Activated naive CD4-positive, alpha-beta T cell treated with anti-CD3 and anti-CD28 coated beads, Interleukin-2, amount 50 U/mL, for 72 hours (primary cell): ENCODE results near the gene SSTR4. TPM values are rescaled to one million over a fixed set of nuclear protein-coding genes. Genes with fewer than 3 reads are reported as not detected.
A peak's percentile ranks its signal among the peaks of the same experiment; 100 is the strongest.

Experiments
- ATAC-seq, 2 donors: fragments of 150-1000 bp; cut with Tn5 transposase; 2 replicates each; pipeline ENCODE4 v1.10.0; 2021; ENCODE audit warnings: mild to moderate bottlenecking in 2 of 2, moderate library complexity in 2 of 2
- DNase-seq, 2 donors: peaks; one replicate each; pipeline ENCODE4 v3.0.0; 2021 to 2022; ENCODE audit warnings: low spot score in 2 of 2
- H3K27ac Mint-ChIP-seq, 2 donors: one replicate each; pipeline ENCODE4 v1.8.0; 2022; ENCODE audit warnings: mild to moderate bottlenecking in 2 of 2, mixed read lengths in 2 of 2
- H3K36me3 Mint-ChIP-seq, 2 donors: one replicate each; pipeline ENCODE4 v1.8.0; 2022; ENCODE audit warnings: mixed read lengths in 2 of 2
- H3K9me3 Mint-ChIP-seq, 2 donors: one replicate each; pipeline ENCODE4 v1.8.0; 2022; ENCODE audit warnings: mixed read lengths in 2 of 2
- total RNA-seq, 2 donors: library from RNA; stranded (reverse); gene quantifications; one replicate each; pipeline ENCODE4 v1.2.3, GENCODE V29; 2022

The SSTR4 gene
- total RNA-seq, 2 donors from 2014 or later, result not detected

DNA sequence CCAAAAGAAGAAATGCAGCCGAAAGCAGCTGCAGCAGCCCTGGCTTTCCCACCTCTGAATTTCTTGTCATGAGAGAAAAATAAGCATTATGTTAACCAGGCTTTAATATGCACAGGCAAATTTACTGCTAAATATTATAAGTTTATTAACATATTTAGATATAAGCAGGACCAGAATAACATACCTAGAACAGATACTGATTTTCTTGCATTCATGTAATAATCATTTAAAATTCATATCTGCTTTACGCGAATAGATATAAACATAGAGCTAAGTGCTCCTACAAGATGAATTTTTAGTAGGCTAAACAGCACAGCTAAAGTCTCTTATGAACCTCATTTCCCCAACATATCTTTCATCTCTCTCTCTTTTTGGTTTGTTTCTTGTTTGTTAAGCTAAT is 36.3 kb downstream of the SSTR4 start:
- no peak for DNase-seq
- no peaks in the 10 kb centered on the region for H3K9me3 Mint-ChIP-seq
- no peak overlapping the region for H3K27ac Mint-ChIP-seq
- no peak for ATAC-seq
- no peaks in the 10 kb centered on the region for H3K36me3 Mint-ChIP-seq

DNA sequence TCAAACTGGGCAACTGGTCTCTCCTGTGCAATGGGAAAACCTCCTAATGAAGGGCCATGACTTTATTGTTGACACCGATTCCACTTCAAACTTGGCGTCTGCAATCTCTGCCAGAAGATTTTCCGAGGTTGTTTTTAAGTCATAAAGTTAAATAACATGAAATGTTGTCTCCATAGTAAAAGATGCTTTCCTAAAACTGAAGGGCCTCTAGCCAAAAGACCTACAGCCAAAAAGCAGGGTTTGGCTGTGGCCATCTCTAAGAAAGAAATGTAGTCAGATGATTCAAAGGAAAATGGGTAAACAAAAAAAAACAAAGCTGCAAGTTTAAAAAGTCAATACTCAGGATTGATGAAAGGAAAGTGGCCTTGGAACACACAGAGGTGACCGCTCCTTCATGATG is 36.9 kb downstream of the SSTR4 start:
- H3K36me3 Mint-ChIP-seq, result no peaks in the 10 kb centered on the region
- DNase-seq (no peak), ATAC-seq (no peak)
- no peak overlapping the region for H3K27ac Mint-ChIP-seq
- no peaks in the 10 kb centered on the region for H3K9me3 Mint-ChIP-seq

DNA sequence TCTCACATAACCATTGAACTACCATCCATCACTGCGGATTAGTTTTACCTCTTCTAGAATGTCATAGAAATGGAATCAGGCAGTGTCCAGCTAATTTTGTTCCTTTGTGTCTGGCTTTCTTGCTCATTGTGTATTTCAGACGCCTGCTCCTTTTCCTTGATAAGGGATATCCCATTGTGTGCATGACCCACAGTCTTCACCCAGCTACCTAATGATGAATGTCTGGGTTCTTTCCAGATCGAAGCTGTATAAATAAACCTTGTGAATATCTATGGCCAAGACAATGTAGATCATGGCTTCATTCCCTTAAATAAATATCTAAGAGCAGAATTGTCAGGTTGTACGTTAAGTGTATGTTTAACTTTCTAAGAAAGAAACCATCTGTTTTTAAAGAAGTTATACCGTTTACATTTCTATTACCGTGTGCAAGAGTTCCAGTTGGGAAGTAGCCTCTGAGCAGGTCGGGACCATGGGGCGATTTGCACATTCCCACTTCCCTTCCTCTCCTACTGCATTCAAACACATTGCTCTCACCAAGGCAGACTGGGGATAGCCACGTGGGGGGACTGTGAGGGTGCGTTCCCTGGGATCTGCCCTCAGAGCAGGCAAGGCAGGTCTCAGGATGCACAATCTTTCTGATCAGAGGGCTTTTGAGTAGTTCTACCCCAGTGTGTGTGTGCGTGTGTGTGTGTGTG is 37.9 kb downstream of the SSTR4 start:
- no peak for DNase-seq
- ATAC-seq, result no peak
- Mint-ChIP-seq H3K27ac (no peak overlapping the region), H3K9me3 (no peaks in the 10 kb centered on the region), H3K36me3 (no peaks in the 10 kb centered on the region)

DNA sequence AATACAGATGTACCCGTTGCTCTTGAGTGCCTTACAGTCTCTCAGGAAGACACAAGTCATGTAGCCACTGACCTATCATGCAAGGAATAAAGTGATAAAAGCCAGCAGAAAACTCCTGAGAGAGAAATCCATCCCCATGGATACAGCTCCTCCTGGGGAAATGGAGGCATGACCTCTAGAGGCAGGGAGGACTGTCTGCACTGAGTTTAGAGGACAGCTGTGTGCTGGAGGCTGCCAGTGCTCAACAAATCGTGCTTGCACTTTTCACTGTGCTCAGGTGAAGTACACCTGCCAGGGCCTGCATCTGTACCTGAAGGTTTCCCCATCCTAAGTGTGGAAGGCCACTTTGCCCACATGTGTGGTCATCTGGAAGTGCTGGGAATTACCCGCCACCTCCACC is 38.9 kb downstream of the SSTR4 start:
- H3K36me3 Mint-ChIP-seq, result no peaks in the 10 kb centered on the region
- ATAC-seq (no peak), DNase-seq (no peak)
- H3K9me3 Mint-ChIP-seq, result no peaks in the 10 kb centered on the region
- H3K27ac Mint-ChIP-seq, result no peak overlapping the region

DNA sequence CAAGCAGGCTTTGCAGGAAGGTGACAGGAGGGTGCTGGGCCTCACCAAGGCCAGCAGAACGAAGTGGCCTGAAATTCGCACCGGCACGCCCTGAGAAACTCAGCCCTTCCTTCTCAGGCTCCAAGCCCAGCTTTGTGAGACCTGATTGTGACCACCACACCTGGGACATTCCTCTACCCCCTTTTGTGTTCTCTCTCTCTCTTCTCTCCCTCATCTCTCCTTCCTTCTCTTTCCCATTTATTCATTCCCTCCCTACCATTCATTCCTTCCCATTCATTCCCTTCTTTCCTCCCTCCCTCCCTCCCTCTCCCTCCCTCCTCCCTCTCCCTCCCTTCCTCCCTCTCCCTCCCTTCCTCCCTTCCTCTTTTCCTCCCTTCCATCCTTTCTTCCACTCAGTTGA is 42.2 kb downstream of the SSTR4 start:
- DNase-seq (no peak), ATAC-seq (no peak)
- no peaks in the 10 kb centered on the region for H3K36me3 Mint-ChIP-seq
- H3K9me3 Mint-ChIP-seq, result no peaks in the 10 kb centered on the region
- H3K27ac Mint-ChIP-seq, result no peak overlapping the region

DNA sequence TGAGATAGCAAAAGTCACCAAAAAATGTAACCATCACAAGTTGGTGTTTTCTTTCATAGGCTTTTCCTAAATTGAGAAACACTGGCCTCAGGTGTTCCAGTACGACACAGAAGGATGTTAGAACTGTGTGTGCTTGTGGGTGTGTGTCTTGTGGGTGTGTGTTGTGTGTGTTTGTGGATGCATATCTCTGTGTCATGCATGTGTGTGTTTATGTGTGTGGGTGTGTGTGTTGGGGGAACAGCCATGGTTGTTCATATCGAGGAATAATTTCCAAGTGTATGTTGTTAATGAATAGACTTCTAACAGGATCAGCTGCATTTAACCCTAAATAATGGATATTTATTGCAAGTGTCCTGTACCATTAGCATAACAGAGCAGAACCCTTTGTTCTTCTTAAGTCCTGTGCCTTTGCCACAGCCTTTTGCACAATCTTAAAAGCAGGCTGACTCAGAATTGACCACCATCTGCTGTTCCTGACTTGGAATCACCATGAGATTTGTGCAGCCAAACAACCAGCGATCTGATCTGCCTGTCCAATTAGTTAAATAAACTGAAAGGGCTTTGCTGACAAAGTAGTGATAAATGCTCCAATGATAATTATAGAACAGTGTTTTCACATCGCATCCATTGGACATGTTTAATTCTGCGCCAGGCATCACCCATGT is 43.4 kb downstream of the SSTR4 start:
- DNase-seq, result no peak
- H3K36me3 Mint-ChIP-seq, result no peaks in the 10 kb centered on the region
- no peak for ATAC-seq
- no peaks in the 10 kb centered on the region for H3K9me3 Mint-ChIP-seq
- no peak overlapping the region for H3K27ac Mint-ChIP-seq

DNA sequence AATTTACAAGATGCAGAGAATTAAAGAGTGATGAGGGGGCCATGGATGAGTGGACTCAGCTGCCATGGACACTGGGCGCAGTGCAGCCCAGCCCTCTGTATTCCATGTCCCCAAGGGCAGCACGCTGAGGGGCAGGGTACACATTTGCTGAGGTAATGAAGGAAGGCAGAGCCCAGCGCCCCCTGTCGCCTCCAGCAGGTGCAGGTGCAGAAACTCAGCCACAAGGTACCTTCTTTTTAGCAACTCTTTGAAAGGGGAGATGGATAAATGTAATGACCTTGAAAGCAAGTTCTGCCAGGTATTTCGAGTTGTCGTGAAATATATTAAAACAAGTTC is 43.9 kb downstream of the SSTR4 start:
- H3K36me3 Mint-ChIP-seq, result no peaks in the 10 kb centered on the region
- H3K27ac Mint-ChIP-seq, result no peak overlapping the region
- DNase-seq (no peak), ATAC-seq (no peak)
- H3K9me3 Mint-ChIP-seq, result no peaks in the 10 kb centered on the region

DNA sequence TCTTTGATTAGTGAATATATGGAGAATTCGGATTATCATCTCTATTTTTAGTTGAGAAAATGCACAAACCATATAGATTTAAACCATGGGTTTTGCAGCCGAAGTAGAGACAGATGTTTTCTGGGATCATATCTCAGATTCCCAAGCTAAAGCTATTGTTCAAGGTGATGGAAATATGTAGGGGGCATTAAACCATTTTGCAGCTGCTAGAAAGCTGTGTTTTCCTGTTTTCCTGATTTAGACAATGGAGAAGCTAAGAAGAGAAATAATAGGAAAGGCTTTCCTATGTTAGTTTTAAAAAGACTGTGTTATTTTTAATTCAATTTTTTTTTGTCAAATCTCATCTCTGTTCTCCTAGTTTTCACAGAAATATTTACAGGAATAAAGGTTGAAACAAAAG is 44.8 kb downstream of the SSTR4 start:
- no peaks in the 10 kb centered on the region for H3K36me3 Mint-ChIP-seq
- DNase-seq, result no peak
- ATAC-seq, result no peak
- no peaks in the 10 kb centered on the region for H3K9me3 Mint-ChIP-seq
- no peak overlapping the region for H3K27ac Mint-ChIP-seq

DNA sequence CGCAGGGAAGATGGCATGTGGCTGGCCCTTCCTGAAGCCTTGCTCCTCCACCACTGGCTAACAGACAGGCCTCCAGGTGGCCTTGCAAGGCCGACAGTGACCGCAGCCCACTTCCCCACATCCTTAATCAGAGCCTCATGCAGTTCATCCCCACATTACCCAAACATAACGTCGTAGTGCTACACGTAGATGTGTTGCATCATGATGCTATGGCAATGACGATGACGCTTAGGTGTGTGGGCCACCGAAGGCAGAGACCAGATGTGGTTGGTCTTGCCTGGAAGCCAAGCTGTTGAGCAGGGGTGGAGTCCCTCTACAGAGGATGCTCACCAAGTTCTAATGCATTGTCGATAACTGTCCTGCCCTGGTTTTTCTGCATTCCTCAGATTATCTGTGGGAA is 45.4 kb downstream of the SSTR4 start:
- Mint-ChIP-seq H3K36me3 (no peaks in the 10 kb centered on the region), H3K27ac (no peak overlapping the region), H3K9me3 (no peaks in the 10 kb centered on the region)
- ATAC-seq (no peak), DNase-seq (no peak)

DNA sequence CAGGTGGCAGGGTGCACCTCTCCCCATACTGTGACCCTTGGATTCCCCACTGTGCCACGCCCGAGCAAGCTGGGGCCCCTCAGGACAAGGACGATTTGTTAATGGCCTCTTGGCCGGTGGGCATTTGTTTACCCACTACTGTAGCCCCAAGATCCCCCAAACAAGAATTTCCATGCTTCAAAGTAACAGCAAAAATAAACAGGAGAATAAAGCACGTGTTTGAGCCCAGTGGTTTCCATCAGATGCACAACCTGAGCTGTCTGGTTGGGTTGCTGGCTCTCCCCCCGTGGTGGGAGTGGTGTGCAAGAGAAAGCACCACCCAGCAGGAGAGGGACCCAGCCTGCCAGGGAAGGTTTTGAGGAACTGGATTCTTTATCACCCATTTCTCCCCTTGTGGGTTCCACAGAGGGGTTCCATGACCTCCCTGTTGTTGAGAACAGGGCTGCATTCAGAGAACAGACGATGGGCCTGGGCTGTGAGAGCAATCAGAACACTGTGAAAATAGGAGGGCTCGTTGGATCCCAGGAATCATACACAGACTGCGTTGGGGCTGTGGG is 46.2 kb downstream of the SSTR4 start:
- H3K27ac Mint-ChIP-seq, result no peak overlapping the region
- no peaks in the 10 kb centered on the region for H3K36me3 Mint-ChIP-seq
- no peaks in the 10 kb centered on the region for H3K9me3 Mint-ChIP-seq
- DNase-seq (no peak), ATAC-seq (no peak)

DNA sequence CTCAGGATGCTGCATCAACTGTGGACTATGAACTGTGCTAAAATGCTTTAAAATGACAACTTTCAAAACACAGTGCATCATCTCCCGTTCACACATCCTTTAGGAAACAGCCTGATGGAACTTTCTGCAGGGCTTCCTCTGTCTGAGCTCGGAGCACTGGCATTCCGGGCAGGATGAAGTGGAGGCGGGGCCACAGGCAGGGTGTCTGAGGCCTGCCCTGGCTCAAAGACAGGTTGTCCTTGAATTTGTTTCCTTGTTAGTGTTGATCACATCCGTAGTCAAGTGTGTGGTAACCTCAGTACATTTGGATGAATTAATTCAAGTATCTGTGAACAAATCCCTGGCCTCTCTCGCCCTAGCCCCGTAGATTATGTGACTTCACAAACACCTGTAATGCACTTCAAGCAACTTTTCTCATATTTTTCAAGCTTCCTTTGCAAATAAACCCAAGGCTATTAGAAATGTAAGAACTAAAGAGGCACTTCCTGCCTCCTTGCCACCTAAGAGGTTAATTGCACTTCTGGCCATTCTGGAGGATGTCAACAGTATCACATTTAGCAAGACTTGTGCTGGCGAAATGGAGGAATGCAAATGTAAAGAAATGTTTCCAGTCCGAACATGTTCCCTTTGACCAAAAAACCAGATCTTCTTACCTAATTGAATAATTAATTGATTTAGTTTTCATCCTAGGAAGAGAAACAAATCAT is 47.9 kb downstream of the SSTR4 start:
- H3K27ac Mint-ChIP-seq, result no peak overlapping the region
- H3K36me3 Mint-ChIP-seq, result no peaks in the 10 kb centered on the region
- ATAC-seq (no peak), DNase-seq (no peak)
- H3K9me3 Mint-ChIP-seq, result no peaks in the 10 kb centered on the region

DNA sequence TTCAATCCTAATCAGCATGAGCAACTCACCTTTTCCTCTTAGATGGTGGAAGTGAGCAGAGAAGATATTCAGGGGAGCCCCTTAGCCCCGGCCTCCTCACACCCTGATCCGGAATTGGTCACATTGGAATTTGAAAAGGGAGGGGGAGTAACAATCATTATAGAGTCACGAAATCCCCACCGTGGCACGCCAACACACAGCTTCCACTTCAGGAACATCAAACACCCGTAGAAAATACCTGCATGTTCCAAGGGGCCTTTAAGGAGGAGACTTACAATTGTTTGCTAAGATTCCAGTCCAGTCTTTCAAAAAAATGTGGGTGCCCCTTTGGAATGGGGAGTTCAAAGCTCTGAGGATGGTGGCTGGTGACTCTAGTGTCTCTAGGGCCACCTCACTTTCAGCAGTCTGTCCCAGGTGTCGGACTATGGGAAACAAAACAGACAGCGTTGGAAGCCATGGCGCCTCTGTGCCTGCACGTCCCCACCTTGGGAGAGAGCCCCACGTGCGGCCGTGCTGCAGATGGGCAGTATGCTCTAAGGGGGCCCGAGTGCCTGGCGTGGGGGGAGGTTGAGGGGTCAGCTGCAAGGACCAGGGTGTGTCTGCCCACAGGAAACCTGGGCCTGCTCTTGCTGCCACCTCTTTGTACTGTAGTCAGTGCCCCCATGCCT is 48.6 kb downstream of the SSTR4 start:
- ATAC-seq, result no peak
- no peaks in the 10 kb centered on the region for H3K9me3 Mint-ChIP-seq
- H3K27ac Mint-ChIP-seq, result no peak overlapping the region

DNA sequence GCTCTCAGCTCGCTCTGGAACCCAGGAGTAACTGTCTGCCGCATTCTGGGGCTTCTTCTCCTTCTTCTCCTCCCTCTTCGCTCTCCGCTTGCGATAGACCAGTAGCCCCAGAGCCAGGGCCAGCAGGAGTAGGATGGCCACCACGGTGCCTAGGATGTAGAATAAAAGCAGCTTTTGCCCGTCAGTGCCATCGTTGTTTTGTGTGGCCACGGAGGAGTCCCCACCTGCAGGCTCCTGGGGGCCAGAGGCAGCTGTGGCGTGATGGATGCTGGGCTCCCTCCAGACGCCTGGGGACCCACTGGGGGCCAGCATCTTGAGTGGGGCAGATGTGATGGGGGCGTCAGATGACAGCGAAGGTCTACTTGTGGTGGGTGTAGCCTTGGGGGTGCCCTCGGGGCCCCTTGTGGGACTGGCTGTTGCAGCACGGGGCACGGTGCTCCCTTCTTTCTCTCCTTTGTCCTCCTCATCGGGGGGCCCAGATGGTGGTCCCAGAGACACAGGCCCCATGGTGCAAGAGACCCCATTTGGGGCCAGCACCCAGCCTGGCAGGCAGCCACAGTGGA is 49.3 kb downstream of the SSTR4 start:
- no peak for ATAC-seq
- Mint-ChIP-seq H3K9me3 (no peaks in the 10 kb centered on the region), H3K36me3 (no peaks in the 10 kb centered on the region), H3K27ac (no peak overlapping the region)
- no peak for DNase-seq

More for the DNA sequence above, 48.6 kb downstream of the SSTR4 start:
- H3K36me3 Mint-ChIP-seq, result no peaks in the 10 kb centered on the region
- no peak for DNase-seq

DNA sequence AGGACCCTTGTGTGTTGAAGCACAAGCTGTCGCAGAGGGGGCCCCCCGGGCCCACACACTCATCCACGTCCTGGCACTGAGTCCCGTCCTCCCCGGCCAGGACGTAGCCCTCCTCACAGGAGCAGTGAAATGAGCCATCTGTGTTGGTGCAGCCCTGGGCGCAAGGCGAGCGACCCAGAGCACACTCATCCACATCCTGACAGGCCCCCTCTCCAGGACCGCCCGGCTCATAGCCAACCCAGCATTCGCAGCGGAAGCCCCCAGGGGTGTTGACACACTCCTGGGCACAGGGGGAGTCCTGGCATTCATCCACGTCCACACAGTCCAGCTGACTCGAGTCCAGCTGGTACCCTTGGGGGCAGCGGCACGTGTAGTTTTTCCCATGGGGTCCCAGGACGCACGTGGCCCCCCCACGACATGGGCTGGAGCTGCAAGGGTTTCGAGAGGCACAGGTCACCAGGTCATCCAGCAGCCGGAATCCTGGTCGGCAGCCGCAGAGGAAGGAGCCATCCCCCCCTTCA is 49.8 kb downstream of the SSTR4 start:
- Mint-ChIP-seq H3K27ac (no peak overlapping the region), H3K36me3 (no peaks in the 10 kb centered on the region), H3K9me3 (no peaks in the 10 kb centered on the region)
- ATAC-seq (no peak), DNase-seq (no peak)

DNA sequence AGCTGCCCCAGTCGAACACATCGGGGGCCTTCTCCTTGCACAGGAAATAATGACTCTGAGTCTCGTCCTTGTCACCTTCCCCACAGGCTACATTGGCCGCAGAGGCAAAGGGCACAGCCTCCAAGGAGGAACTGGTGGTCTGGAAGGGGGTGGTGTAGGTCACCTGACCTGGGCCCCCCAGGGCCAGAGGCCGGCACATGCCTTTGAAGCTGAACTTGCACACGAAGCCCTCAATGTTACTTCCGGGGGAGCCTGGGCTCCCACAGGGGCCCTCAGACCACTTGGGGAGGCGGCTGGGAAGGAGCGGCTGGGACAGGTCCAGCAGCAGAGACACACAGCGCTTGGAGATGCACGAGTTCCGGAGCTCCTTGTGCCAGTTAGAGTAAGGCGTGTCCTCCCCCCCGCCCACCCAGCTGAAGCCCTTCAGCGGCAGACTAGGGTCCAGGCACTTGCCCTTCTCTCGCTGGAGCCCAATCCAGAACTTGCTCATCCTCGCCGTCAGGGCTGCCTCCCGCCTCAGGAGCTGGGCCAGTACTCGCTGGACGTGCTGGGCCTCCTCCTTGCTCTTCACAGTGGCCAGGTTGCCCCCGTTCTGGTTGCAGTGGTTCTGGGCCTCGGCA is 50.4 kb downstream of the SSTR4 start:
- no peaks in the 10 kb centered on the region for H3K36me3 Mint-ChIP-seq
- DNase-seq (no peak), ATAC-seq (no peak)
- no peak overlapping the region for H3K27ac Mint-ChIP-seq
- no peaks in the 10 kb centered on the region for H3K9me3 Mint-ChIP-seq

DNA sequence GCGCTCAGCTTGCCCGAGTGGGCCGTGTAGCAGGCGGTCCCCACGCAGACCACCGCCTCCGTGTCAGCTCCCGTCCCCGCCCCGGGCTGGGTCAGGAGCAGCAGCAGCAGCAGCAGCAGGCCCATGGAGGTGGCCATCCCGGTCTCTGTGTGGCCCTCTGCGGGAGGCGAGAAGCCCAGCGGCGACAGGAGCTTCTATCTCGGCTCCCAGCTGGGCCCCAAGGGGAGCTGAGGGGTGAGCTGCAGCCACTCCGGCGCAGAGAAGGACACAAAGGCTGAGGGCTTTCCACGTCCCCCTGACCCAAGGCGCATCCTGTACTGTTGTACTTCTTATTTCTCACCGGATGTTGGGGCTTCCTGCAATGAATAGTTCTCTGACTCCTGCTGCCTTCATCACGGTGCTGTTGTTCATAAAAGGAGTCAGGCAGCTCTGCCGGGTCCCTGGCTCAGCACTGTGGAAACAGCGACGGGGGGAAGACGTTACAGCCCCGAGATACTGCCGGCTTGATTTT is 51.0 kb downstream of the SSTR4 start, which contains the start of gene CD93:
CD93 (minus strand) TSS at position 269 of the 511 bp plus-strand sequence; CDS start at position 137, 132 bp downstream.
- peak within 1 kb of the TSS in 1 of 2 donors; percentile 65 for H3K27ac Mint-ChIP-seq
- H3K9me3 Mint-ChIP-seq, result no peaks in the 10 kb centered on the region
- ATAC-seq (peak; percentile 91 to 97), DNase-seq (peak in 1 of 2 donors; percentile 10)
- no peaks in the 10 kb centered on the region for H3K36me3 Mint-ChIP-seq
